ENCODE measurements around the gene HNRNPUL1. TPM values are rescaled to one million over a fixed set of nuclear protein-coding genes. Genes with fewer than 3 reads are reported as not detected.

HNRNPUL1 gene
- total RNA-seq, 1 experiment from 2014 or later, result 315 TPM

- H3K79me2 ChIP-seq (ENCODE audit: insufficient read depth, low read length), result no peaks in the 10 kb centered on the region; the same call in 1 of the 2 replicates
- H2BK15ac ChIP-seq (ENCODE audit: low read depth, low read length), result no peak overlapping the region
- no peak for TF ChIP-seq CTCF (conservative IDR thresholded peaks at IDR 0.05)
- no peak overlapping the region for H2BK5ac ChIP-seq (ENCODE audit: insufficient read length, low read length)
- H3T11ph ChIP-seq (ENCODE audit: low read length), result no peak overlapping the region
- no peaks in the 10 kb centered on the region for H3K79me1 ChIP-seq (ENCODE audit: insufficient read depth, low read depth, low read length, poor library complexity, severe bottlenecking)
- H3K27ac ChIP-seq (ENCODE audit: insufficient read length, low read depth, low read length), result no peak overlapping the region
- no peaks in the 10 kb centered on the region for H3K9me3 ChIP-seq (ENCODE audit: control insufficient read depth, low read depth, low read length)
- H2BK120ac ChIP-seq (ENCODE audit: low read depth, low read length, poor library complexity, severe bottlenecking), result no peak overlapping the region
- Mint-ChIP-seq H3K27me3 (ENCODE audit: low read depth) (no peaks in the 10 kb centered on the region), H3K36me3 (ENCODE audit: insufficient read depth in 1 of 3, low read depth in 3 of 3) (peaks cover 0 to 16% (median 2%) of the 10 kb centered on the region in 3 experiments; a peak in 6 of 7 replicates), H3K4me1 (no peaks in the 10 kb centered on the region), H3K27ac (no peak overlapping the region), H3K9me3 (no peaks in the 10 kb centered on the region), H3K4me3 (no peak overlapping the region)
- no peak overlapping the region for H3K9ac ChIP-seq (ENCODE audit: extremely low read depth, insufficient read length, low read length)
- WGBS (ENCODE audit: extremely low coverage, insufficient read length, low lambda C conversion rate), result no CpG with 5 or more reads among the region's 2 CpGs
- no peak overlapping the region for H2AFZ ChIP-seq (ENCODE audit: low read length)
- no peak overlapping the region for H3K18ac ChIP-seq (ENCODE audit: insufficient read length, low read depth, low read length)
- H4K5ac ChIP-seq (ENCODE audit: insufficient read length, low read depth, low read length), result no peak overlapping the region
- H4K8ac ChIP-seq (replicated peaks; ENCODE audit: insufficient read length, low read depth, low read length), result no peak overlapping the region
- H3K14ac ChIP-seq (ENCODE audit: insufficient read depth, low read length), result no peak overlapping the region
- no peak overlapping the region for H3K23ac ChIP-seq (ENCODE audit: insufficient read length, low read depth, low read length)
- H3K4ac ChIP-seq (ENCODE audit: low read depth, low read length), result no peak overlapping the region
- no peak overlapping the region for H4K91ac ChIP-seq (ENCODE audit: insufficient read length, low read depth, low read length)
- no peak for DNase-seq
- H2AK5ac ChIP-seq (ENCODE audit: insufficient read length, low read length), result no peak overlapping the region
- H4K20me1 ChIP-seq (ENCODE audit: control insufficient read depth, insufficient read depth, insufficient read length), result no peaks in the 10 kb centered on the region
- H3K27me3 ChIP-seq (ENCODE audit: insufficient read depth, low read length), result 0 out of 2 replicates have a peak, but pooled peaks cover 3% of the 10 kb centered on the region
- no peak overlapping the region for H2BK20ac ChIP-seq (ENCODE audit: low read depth, low read length, poor library complexity, severe bottlenecking)
- H3K4me2 ChIP-seq (ENCODE audit: insufficient read depth, insufficient read length, low read length), result no peak overlapping the region
- H3K23me2 ChIP-seq (ENCODE audit: insufficient read length, low read depth, low read length, poor library complexity, severe bottlenecking), result no peaks in the 10 kb centered on the region
- no peaks in the 10 kb centered on the region for H3K4me1 ChIP-seq (ENCODE audit: insufficient read depth, low read length)
- no peak overlapping the region for H2BK12ac ChIP-seq (ENCODE audit: insufficient read length, low read depth, low read length)
- no peak overlapping the region for H3K56ac ChIP-seq (ENCODE audit: insufficient read length, low read depth, low read length)
Measured at GRCh38 chr19:41239961-41240574, 24.1 kb upstream of the HNRNPUL1 start.

Measured in H9 (cell line).